Activated B cell treated with CpG ODN at 0.5 μM for 24 hours (primary cell): ENCODE data around the gene HMGB1. TPM values are rescaled to one million over a fixed set of nuclear protein-coding genes. Genes with fewer than 3 reads are reported as not detected.
"Not testable (repeated sequence)": the region's sequence is repeated elsewhere in the genome, so short reads cannot be mapped to it uniquely, and the experiment has no call there.

ENCODE experiments used
- ATAC-seq: fragments of 200-7000 bp; cut with Tn5 transposase; one replicate; pipeline ENCODE4 v1.10.0; 2021; ENCODE audit warnings: low read depth, mild to moderate bottlenecking, moderate library complexity
- CTCF ChIA-PET: fragments of 350-600 bp; sonication (Branson Sonifier 250); formaldehyde crosslinking; loops from one replicate; lab custom pipeline; 2021; ENCODE audit warnings: antibody characterized with exemption; lab: Charles Lee
- POLR2A ChIA-PET: fragments of 350-600 bp; sonication (Branson Sonifier 250); formaldehyde crosslinking; loops from one replicate; lab custom pipeline; 2021; ENCODE audit warnings: antibody characterized with exemption; lab: Charles Lee
- DNase-seq: peaks from one replicate; pipeline ENCODE4 v3.0.0; 2022
- H3K27ac Mint-ChIP-seq: one replicate; pipeline ENCODE4 v1.8.0; 2020; ENCODE audit warnings: mixed read lengths
- H3K27me3 Mint-ChIP-seq: one replicate; pipeline ENCODE4 v1.8.0; 2021; ENCODE audit warnings: mixed read lengths
- H3K36me3 Mint-ChIP-seq: one replicate; pipeline ENCODE4 v1.8.0; 2021; ENCODE audit warnings: low read depth, mixed read lengths
- H3K4me1 Mint-ChIP-seq: one replicate; pipeline ENCODE4 v1.8.0; 2021; ENCODE audit warnings: mixed read lengths
- H3K4me3 Mint-ChIP-seq: one replicate; pipeline ENCODE4 v1.8.0; 2020; ENCODE audit warnings: mild to moderate bottlenecking, mixed read lengths
- H3K9me3 Mint-ChIP-seq: one replicate; pipeline ENCODE4 v1.8.0; 2020; ENCODE audit warnings: mixed read lengths
- CTCF ChIP-seq: fragments of 200-600 bp; IDR thresholded peaks from one replicate; pipeline ENCODE4 v1.8.0; 2022; ENCODE audit warnings: antibody characterized with exemption, mild to moderate bottlenecking
- intact Hi-C: fragments of 100-400 bp; cut with micrococcal nuclease; formaldehyde crosslinking; loops from one replicate; pipeline ENCODE4 v1.15.1; 2024
- total RNA-seq: library from RNA; stranded (reverse); gene quantifications from 2 replicates; pipeline ENCODE4 v1.2.3, GENCODE V29; 2022

Gene HMGB1
- total RNA-seq, 1 donor from 2014 or later, result 338 TPM

GRCh38 chr13:30463787-30464495 is 1.8 kb downstream of the HMGB1 start:
- H3K4me3 Mint-ChIP-seq, result peak overlapping the region; percentile 93

GRCh38 chr13:30461279-30462066 is 4.3 kb downstream of the HMGB1 start:
- H3K27me3 Mint-ChIP-seq, H3K9me3 Mint-ChIP-seq, DNase-seq, ATAC-seq: not testable (repeated sequence)
- H3K4me1 Mint-ChIP-seq, result peaks cover 55% of the 10 kb centered on the region
- ChIA-PET POLR2A (interaction anchor here (1.0 to 2.1 kb wide), 5 partner anchors 16 to 156 kb away, joined by 3 to 16 read pairs (median 8); partner anchors contain the start of genes UBE2L5 and USPL1), CTCF (interaction anchor here (0.6 to 1.9 kb wide), 17 partner anchors 13 to 349 kb away, joined by 3 to 24 read pairs (median 4); partner anchors contain the start of gene UBE2L5)
- peaks cover 55% of the 10 kb centered on the region for H3K36me3 Mint-ChIP-seq
- peak overlapping the region; percentile 98 for H3K27ac Mint-ChIP-seq
- peak overlapping the region; percentile 19 for H3K4me3 Mint-ChIP-seq
- intact Hi-C loops, result loop anchor here (1.0 to 10.0 kb wide), 7 partner anchors 39 to 867 kb away; partner anchors contain the start of genes SLC7A1 and UBE2L5

More at GRCh38 chr13:30463787-30464495, 1.8 kb downstream of the HMGB1 start:
- Mint-ChIP-seq H3K36me3 (peaks cover 40% of the 10 kb centered on the region), H3K27ac (peak overlapping the region; percentile 98), H3K4me1 (peaks cover 48% of the 10 kb centered on the region), H3K9me3 (no peaks in the 10 kb centered on the region), H3K27me3 (peaks cover 3% of the 10 kb centered on the region)
- DNase-seq (no peak), ATAC-seq (peak; percentile 16)
- no peak for TF ChIP-seq CTCF
- POLR2A ChIA-PET, result interaction anchor here (0.6 to 3.8 kb wide), 25 partner anchors 11 to 349 kb away, joined by 3 to 95 read pairs (median 5); partner anchors contain the start of genes KATNAL1, UBE2L5 and USPL1
- intact Hi-C loops, result loop anchor here (1.0 to 10.0 kb wide), 11 partner anchors 20 to 869 kb away; partner anchors contain the start of genes ALOX5AP, SLC7A1 and USPL1
- CTCF ChIA-PET, result interaction anchor here (0.7 to 1.0 kb wide), 4 partner anchors 20 to 332 kb away, joined by 3 to 6 read pairs (median 4); no protein-coding TSS in a partner anchor

- H3K9me3 Mint-ChIP-seq, result no peaks in the 10 kb centered on the region
- ChIA-PET POLR2A (interaction anchor here (0.6 to 1.0 kb wide), 5 partner anchors 9 to 84 kb away, joined by 3 to 6 read pairs (median 4); no protein-coding TSS in a partner anchor), CTCF (interaction anchor here (0.9 kb wide), 1 partner anchor 103 kb away, joined by 4 read pairs; no protein-coding TSS in a partner anchor)
- ATAC-seq, result no peak
- peak overlapping the region; percentile 24 for H3K27ac Mint-ChIP-seq
- peaks cover 57% of the 10 kb centered on the region for H3K4me1 Mint-ChIP-seq
- H3K36me3 Mint-ChIP-seq, result peaks cover 39% of the 10 kb centered on the region
- no peaks in the 10 kb centered on the region for H3K27me3 Mint-ChIP-seq
- no peak overlapping the region for H3K4me3 Mint-ChIP-seq
- intact Hi-C loops, result no loop called here
- DNase-seq, result no peak
- TF ChIP-seq CTCF, result no peak
These were observed 8.3 kb downstream of the HMGB1 start for GRCh38 chr13:30457306-30457891.

GRCh38 chr13:30456290-30456689 is 9.4 kb downstream of the HMGB1 start:
- ChIA-PET POLR2A (interaction anchor here (0.7 to 1.7 kb wide), 5 partner anchors 10 to 63 kb away, joined by 3 to 10 read pairs (median 3); partner anchors contain the start of gene UBE2L5), CTCF (interaction anchor here (1.4 kb wide), 1 partner anchor 49 kb away, joined by 5 read pairs; no protein-coding TSS in a partner anchor)
- no peak overlapping the region for H3K4me3 Mint-ChIP-seq

More at GRCh38 chr13:30456290-30456689, 9.4 kb downstream of the HMGB1 start:
- no peak for TF ChIP-seq CTCF
- Mint-ChIP-seq H3K9me3 (no peaks in the 10 kb centered on the region), H3K27ac (peak overlapping the region; percentile 10), H3K27me3 (no peaks in the 10 kb centered on the region), H3K4me1 (peaks cover 47% of the 10 kb centered on the region), H3K36me3 (peaks cover 29% of the 10 kb centered on the region)
- DNase-seq (no peak), ATAC-seq (no peak)
- intact Hi-C loops, result no loop called here
